Measurements from ENCODE around the gene GRK5. TPM values are rescaled to one million over a fixed set of nuclear protein-coding genes. Genes with fewer than 3 reads are reported as not detected.

GRK5 gene
- total and polyA plus RNA-seq, 9 of the 15 experiments (the other 6 are each of a cell fraction or from before 2014, with no cell fraction given): 0.46 to 0.83 (median 0.67) TPM; not detected in 2

GRCh38 chr10:119273413-119273812 lies 66.0 kb downstream of the GRK5 start:
- TF ChIP-seq TRIM28 (IDR thresholded peaks at IDR 0.05) (no peak), PRPF4 (IDR thresholded peaks at IDR 0.05; ENCODE audit: insufficient read depth, low read depth, low read length, poor library complexity, severe bottlenecking) (no peak), CTBP1 (IDR thresholded peaks at IDR 0.05; ENCODE audit: borderline replicate concordance) (no peak), SRF (CRISPR knock-in tag; IDR thresholded peaks at IDR 0.05) (no peak), TAL1 (IDR thresholded peaks at IDR 0.05) (no peak), HSF4 (CRISPR knock-in tag; IDR thresholded peaks at IDR 0.05; ENCODE audit: borderline replicate concordance) (no peak), GATAD2A (IDR thresholded peaks at IDR 0.05) (no peak), BACH1 (tag; IDR thresholded peaks at IDR 0.05) (no peak), CHD2 (IDR thresholded peaks at IDR 0.05; ENCODE audit: low read depth, low read length) (no peak)
- TF ChIP-seq, protein P1, sequence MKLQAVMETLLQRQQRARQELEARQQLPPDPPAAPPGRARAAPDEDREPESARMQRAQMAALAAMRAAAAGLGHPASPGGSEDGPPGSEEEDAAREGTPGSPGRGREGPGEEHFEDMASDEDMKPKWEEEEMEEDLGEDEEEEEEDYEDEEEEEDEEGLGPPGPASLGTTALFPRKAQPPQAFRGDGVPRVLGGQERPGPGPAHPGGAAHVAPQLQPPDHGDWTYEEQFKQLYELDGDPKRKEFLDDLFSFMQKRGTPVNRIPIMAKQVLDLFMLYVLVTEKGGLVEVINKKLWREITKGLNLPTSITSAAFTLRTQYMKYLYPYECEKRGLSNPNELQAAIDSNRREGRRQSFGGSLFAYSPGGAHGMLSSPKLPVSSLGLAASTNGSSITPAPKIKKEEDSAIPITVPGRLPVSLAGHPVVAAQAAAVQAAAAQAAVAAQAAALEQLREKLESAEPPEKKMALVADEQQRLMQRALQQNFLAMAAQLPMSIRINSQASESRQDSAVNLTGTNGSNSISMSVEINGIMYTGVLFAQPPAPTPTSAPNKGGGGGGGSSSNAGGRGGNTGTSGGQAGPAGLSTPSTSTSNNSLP (IDR thresholded peaks at IDR 0.05; ENCODE audit: borderline replicate concordance, low read depth, low read length): no peak
- 78% methylated on average over 7 of the region's 8 CpGs for WGBS (ENCODE audit: insufficient coverage, low coverage, missing lambda C conversion rate)
- H3K4me3 ChIP-seq: no peak overlapping the region
- no peaks in the 10 kb centered on the region for H3K9me3 ChIP-seq (replicated peaks; ENCODE audit: control insufficient read depth, insufficient read depth, low read depth, low read length)
- no peaks in the 10 kb centered on the region for H3K79me2 ChIP-seq (ENCODE audit: control insufficient read depth, insufficient read depth, low read length)
- no peak overlapping the region for H2AFZ ChIP-seq (ENCODE audit: low read depth, low read length)
- BruUV-seq (replicated peaks): no TSS peak
- ATAC-seq: no peak
- DNase-seq (ENCODE audit: extremely low read depth in 1 of 4, low spot score in 3 of 4): no peak
- in situ Hi-C loops (cut with MboI): no loop called here
- H3K4me1 ChIP-seq (replicated peaks in 1 of 2; ENCODE audit: control insufficient read depth in 2 of 2, insufficient read depth in 2 of 2, low read length in 2 of 2): peaks cover 17 to 36% of the 10 kb centered on the region in 2 experiments
- no peak overlapping the region for H3K4me2 ChIP-seq (ENCODE audit: insufficient read depth, low read length)
- POLR2A ChIA-PET: no interaction called here
- H3K27ac ChIP-seq (ENCODE audit: extremely low read depth, low read depth, low read length): no peak overlapping the region
- CTCF ChIA-PET (ENCODE audit: low intra/inter-chr PET ratio): no interaction called here
- no peak for FAIRE-seq
- no peaks in the 10 kb centered on the region for H3K9me1 ChIP-seq (ENCODE audit: control insufficient read depth, insufficient read depth, low read length)
- H3K27me3 ChIP-seq (ENCODE audit: control insufficient read depth in 2 of 2, insufficient read depth in 2 of 2, low read length in 2 of 2): no peaks in the 10 kb centered on the region; a peak in 1 of 5 replicates
- intact Hi-C loops (cut with micrococcal nuclease): no loop called here
- H4K20me1 ChIP-seq (replicated peaks; ENCODE audit: control insufficient read depth, insufficient read depth, low read length): no peaks in the 10 kb centered on the region
- H3K9ac ChIP-seq (ENCODE audit: insufficient read depth in 1 of 2, low read depth in 2 of 2, low read length in 2 of 2): no peak overlapping the region
- H3K36me3 ChIP-seq (ENCODE audit: control insufficient read depth, insufficient read depth, low read length): no peaks in the 10 kb centered on the region

Data from K562 (cell line).